ENCODE results near the gene VILL. TPM values are rescaled to one million over a fixed set of nuclear protein-coding genes. Genes with fewer than 3 reads are reported as not detected.
A peak's percentile ranks its signal among the peaks of the same experiment; 100 is the strongest.

The VILL gene
- total RNA-seq, 1 donor from 2014 or later, result 16.7 TPM

DNA sequence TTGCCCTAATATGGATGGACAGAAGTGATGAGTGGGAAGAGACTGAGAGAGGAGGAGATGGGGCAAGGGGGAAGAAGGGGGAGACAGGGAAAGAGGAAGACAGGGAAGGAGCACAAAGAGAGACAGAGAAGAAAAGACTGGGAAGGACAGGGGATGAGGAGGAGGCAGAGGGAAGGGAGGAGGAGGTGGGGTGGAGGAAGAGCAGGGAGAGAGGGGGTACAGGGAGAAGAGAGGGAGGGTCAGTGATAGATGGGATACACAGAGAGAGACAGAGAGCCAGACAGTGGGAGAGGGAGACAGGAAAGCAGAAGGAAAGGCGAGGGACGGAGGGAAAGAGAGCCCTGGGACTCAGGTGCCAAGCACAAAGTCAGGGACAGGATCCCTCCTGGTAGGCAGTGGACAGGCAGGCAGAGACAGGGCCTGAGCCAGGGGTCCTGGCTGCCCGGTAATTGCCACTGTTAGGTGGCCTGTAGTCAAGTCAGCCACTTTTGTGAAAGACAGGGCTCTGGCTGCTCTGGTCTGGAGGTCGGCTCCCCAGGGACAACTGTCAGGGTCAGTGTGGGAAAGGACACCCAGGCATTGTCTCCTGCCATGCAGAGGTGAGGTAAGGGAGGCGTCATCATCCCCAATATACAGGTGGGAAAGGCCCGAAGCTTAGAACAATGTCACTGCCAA, 9.8 kb downstream of the VILL start:
- H3K4me3 Mint-ChIP-seq, result no peak overlapping the region
- no peak for DNase-seq (ENCODE audit: low spot score in 2 of 2, unreplicated experiment in 2 of 2)
- peaks cover 15% of the 10 kb centered on the region for H3K4me1 Mint-ChIP-seq
- H3K27me3 Mint-ChIP-seq (ENCODE audit: low read depth), result no peaks in the 10 kb centered on the region
- H3K9me3 Mint-ChIP-seq, result no peaks in the 10 kb centered on the region
- peaks cover 3% of the 10 kb centered on the region for H3K36me3 Mint-ChIP-seq
- no peak overlapping the region for H3K27ac Mint-ChIP-seq
- TF ChIP-seq, protein P1, sequence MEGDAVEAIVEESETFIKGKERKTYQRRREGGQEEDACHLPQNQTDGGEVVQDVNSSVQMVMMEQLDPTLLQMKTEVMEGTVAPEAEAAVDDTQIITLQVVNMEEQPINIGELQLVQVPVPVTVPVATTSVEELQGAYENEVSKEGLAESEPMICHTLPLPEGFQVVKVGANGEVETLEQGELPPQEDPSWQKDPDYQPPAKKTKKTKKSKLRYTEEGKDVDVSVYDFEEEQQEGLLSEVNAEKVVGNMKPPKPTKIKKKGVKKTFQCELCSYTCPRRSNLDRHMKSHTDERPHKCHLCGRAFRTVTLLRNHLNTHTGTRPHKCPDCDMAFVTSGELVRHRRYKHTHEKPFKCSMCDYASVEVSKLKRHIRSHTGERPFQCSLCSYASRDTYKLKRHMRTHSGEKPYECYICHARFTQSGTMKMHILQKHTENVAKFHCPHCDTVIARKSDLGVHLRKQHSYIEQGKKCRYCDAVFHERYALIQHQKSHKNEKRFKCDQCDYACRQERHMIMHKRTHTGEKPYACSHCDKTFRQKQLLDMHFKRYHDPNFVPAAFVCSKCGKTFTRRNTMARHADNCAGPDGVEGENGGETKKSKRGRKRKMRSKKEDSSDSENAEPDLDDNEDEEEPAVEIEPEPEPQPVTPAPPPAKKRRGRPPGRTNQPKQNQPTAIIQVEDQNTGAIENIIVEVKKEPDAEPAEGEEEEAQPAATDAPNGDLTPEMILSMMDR (IDR thresholded peaks at IDR 0.05; ENCODE audit: unreplicated experiment), result no peak

DNA sequence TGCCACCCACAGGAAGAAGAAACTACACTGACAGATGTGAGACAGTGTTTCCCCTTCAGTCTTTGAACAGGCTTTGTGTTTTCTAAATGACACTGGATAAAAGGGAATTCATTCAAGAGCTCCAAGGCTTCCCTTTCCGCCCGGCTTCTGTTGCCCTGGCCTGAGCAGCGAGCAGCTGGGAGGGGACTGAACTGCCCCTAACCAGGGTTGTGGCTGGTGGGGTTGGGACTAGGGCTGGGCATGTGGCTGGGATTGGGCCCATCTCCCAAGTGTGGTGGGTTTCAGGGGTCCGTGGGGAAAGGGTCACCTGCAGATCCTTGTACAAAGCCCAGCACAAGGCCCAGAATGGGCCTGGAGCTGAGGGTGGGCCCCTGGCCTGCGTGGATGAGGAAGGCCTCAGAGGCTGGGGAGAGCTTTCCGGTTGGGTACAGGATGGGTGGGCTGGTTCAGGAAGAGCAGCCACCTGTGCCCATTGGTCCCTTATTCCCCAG, 10.4 kb downstream of the VILL start:
- peak in 1 of 2 experiments; percentile 6 for DNase-seq (ENCODE audit: low spot score in 2 of 2, unreplicated experiment in 2 of 2)
- no peak overlapping the region for H3K4me3 Mint-ChIP-seq
- peaks cover 5% of the 10 kb centered on the region for H3K36me3 Mint-ChIP-seq
- H3K9me3 Mint-ChIP-seq, result no peaks in the 10 kb centered on the region
- H3K27me3 Mint-ChIP-seq (ENCODE audit: low read depth), result no peaks in the 10 kb centered on the region
- TF ChIP-seq, protein P1 (IDR thresholded peaks at IDR 0.05; ENCODE audit: unreplicated experiment), result no peak
- H3K27ac Mint-ChIP-seq, result no peak overlapping the region
- peaks cover 15% of the 10 kb centered on the region for H3K4me1 Mint-ChIP-seq

DNA sequence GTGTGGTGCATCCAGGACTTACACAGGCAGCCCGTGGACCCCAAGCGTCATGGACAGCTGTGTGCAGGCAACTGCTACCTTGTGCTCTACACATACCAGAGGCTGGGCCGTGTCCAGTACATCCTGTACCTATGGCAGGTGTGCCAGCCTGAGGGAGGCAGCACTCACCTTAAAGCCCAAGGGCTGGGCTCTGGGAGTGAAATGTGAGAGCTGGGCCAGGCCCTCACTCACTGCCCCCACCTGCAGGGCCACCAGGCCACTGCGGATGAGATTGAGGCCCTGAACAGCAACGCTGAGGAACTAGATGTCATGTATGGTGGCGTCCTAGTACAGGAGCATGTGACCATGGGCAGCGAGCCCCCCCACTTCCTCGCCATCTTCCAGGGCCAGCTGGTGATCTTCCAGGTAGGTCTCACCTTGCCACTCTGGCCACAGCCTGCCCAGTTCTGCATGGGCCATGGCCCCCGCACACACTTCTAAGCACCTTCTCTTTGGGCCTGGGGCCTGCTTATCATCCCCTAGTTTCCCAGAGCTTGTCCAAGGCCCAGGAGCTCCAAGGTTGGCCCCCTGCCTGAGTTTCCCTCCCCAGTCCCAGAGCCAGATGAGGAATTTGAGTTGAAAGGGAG, 11.0 kb downstream of the VILL start:
- peaks cover 15% of the 10 kb centered on the region for H3K4me1 Mint-ChIP-seq
- no peaks in the 10 kb centered on the region for H3K27me3 Mint-ChIP-seq (ENCODE audit: low read depth)
- no peak overlapping the region for H3K27ac Mint-ChIP-seq
- H3K4me3 Mint-ChIP-seq, result no peak overlapping the region
- DNase-seq (ENCODE audit: low spot score in 2 of 2, unreplicated experiment in 2 of 2), result peak in 1 of 2 experiments; percentile 10
- no peaks in the 10 kb centered on the region for H3K9me3 Mint-ChIP-seq
- H3K36me3 Mint-ChIP-seq, result peaks cover 5% of the 10 kb centered on the region
- TF ChIP-seq, protein P1 (IDR thresholded peaks at IDR 0.05; ENCODE audit: unreplicated experiment), result no peak

DNA sequence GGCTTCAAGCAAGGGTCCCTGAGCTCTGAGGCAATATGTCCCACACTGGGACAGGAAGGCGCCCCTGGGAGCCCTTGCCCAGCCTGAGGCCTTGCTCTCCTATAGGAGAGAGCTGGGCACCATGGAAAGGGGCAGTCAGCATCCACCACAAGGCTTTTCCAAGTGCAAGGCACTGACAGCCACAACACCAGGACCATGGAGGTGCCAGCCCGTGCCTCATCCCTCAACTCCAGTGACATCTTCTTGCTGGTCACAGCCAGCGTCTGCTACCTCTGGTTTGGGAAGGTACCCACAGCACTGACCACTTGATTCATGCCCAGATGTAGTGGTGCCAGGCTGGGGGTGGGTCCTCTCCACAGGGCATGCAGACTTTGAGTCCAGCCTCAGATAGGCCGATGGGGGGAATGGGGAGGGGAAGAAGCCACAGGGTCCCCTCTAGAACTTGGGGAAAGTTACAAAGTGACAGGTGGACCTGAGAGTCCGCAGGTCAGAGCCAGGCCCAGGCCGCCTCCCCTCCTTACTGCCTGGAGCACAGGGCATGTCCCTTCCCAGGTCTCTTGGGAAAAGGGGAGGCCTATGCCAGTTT, 11.8 kb downstream of the VILL start:
- TF ChIP-seq, protein P1 (IDR thresholded peaks at IDR 0.05; ENCODE audit: unreplicated experiment), result no peak
- H3K36me3 Mint-ChIP-seq, result peaks cover 5% of the 10 kb centered on the region
- no peak overlapping the region for H3K27ac Mint-ChIP-seq
- no peaks in the 10 kb centered on the region for H3K27me3 Mint-ChIP-seq (ENCODE audit: low read depth)
- H3K4me1 Mint-ChIP-seq, result peaks cover 15% of the 10 kb centered on the region
- H3K4me3 Mint-ChIP-seq, result no peak overlapping the region
- no peaks in the 10 kb centered on the region for H3K9me3 Mint-ChIP-seq
- DNase-seq (ENCODE audit: low spot score in 2 of 2, unreplicated experiment in 2 of 2), result no peak

DNA sequence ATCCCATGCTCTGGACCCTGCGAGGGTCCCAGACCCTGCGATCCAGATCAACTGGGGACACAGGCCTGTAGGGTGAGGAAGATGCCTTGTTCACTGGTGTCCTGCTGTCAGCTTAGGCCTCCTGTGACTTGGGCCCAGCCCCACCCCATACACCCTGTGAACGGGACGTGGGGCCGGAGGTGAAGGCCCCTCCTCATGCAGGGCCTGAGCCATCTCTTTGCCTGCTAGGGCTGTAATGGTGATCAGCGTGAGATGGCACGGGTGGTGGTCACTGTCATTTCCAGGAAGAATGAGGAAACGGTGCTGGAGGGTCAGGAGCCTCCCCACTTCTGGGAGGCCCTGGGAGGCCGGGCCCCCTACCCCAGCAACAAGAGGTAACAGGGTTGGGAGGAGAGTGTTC, 12.4 kb downstream of the VILL start:
- H3K27me3 Mint-ChIP-seq (ENCODE audit: low read depth), result no peaks in the 10 kb centered on the region

More for the DNA sequence above, 12.4 kb downstream of the VILL start:
- H3K4me3 Mint-ChIP-seq, result no peak overlapping the region
- H3K36me3 Mint-ChIP-seq, result peaks cover 5% of the 10 kb centered on the region
- DNase-seq (ENCODE audit: low spot score in 2 of 2, unreplicated experiment in 2 of 2), result no peak
- peaks cover 15% of the 10 kb centered on the region for H3K4me1 Mint-ChIP-seq
- H3K27ac Mint-ChIP-seq, result no peak overlapping the region
- TF ChIP-seq, protein P1 (IDR thresholded peaks at IDR 0.05; ENCODE audit: unreplicated experiment), result no peak
- no peaks in the 10 kb centered on the region for H3K9me3 Mint-ChIP-seq

Measured in mesothelial cell of epicardium (in vitro differentiated cells).